Measurements from ENCODE around the gene CLDN2. TPM values are rescaled to one million over a fixed set of nuclear protein-coding genes. Genes with fewer than 3 reads are reported as not detected.
"Not testable (repeated sequence)": the region's sequence is repeated elsewhere in the genome, so short reads cannot be mapped to it uniquely, and the experiment has no call there.

CLDN2 gene
- total RNA-seq: 1 to 10 TPM in 7 of 9 donors, under 1 TPM in 2; 0.06 to 10.0 (median 1.4) TPM
- 1 to 10 TPM; 1.8 to 6.2 (median 1.9) TPM for polyA plus RNA-seq
- long read RNA-seq, donor 1: 0 reads
- long read RNA-seq, donor 2: 0 reads
- long read RNA-seq, donor 3: 0 reads
- long read RNA-seq, donor 4, partial matches to known transcripts: 2 of 5 reads
- long read RNA-seq, donor 4, other reads (novel, unspliced or antisense): 0 of 5 reads
- long read RNA-seq, donor 5, transcript CLDN2-203 (2 exons, 3,150 nt): major isoform, 5 of 13 reads
- long read RNA-seq, donor 5, partial matches to known transcripts: 8 of 13 reads
- long read RNA-seq, donor 5, other reads (novel, unspliced or antisense): 0 of 13 reads
- long read RNA-seq, donor 6, partial matches to known transcripts: 0 of 1 reads
- long read RNA-seq, donor 6, other reads (novel, unspliced or antisense): 1 of 1 reads
- long read RNA-seq, donor 7: 0 reads
- long read RNA-seq, donor 8: 0 reads
- long read RNA-seq, donor 9: 0 reads
- long read RNA-seq, donor 10: 0 reads

- Histone ChIP-seq H3K9me3 (replicated peaks in 1 of 3) (no peaks in the 10 kb centered on the region), H3K4me3 (no peak within 1 kb of the TSS), H3K27ac (no peak within 1 kb of the TSS), H3K4me1 (replicated peaks in 1 of 2) (no peaks in the 10 kb centered on the region), H3K36me3 (replicated peaks in 1 of 2) (no peaks in the 10 kb centered on the region), H3K27me3 (peaks cover 3% of the 10 kb centered on the region)
- intact Hi-C loops (cut with DNase I): no loop called here
- WGBS, 4 donors: 53 to 68% (median 61%) methylated on average over 2 of the region's 2 CpGs
- TF ChIP-seq CTCF (IDR thresholded peaks at IDR 0.05) (no peak), POLR2A (IDR thresholded peaks at IDR 0.05) (no peak)
- DNase-seq: no peak
These were observed at the start of gene CLDN2 for GRCh38 chrX:106919932-106920452. Gene CLDN2 (plus strand): TSS chrX:106920402. CDS start chrX:106928229, 7,827 bp downstream.

GRCh38 chrX:106872796-106873195 lies 47.4 kb upstream of the CLDN2 start:
- H3K9me3 ChIP-seq (replicated peaks in 1 of 3); H3K4me1 ChIP-seq (replicated peaks in 1 of 2); H3K27ac ChIP-seq; H3K36me3 ChIP-seq (replicated peaks in 1 of 2); intact Hi-C loops (cut with DNase I); H3K4me3 ChIP-seq; H3K27me3 ChIP-seq; DNase-seq: not testable (repeated sequence)
- WGBS, 4 donors: 83 to 100% (median 92%) methylated on average over 2 of the region's 2 CpGs

GRCh38 chrX:106874075-106874474 lies 46.1 kb upstream of the CLDN2 start:
- Histone ChIP-seq H3K27me3 (peaks cover 3% of the 10 kb centered on the region), H3K4me3 (no peak overlapping the region), H3K9me3 (replicated peaks in 1 of 3) (no peaks in the 10 kb centered on the region), H3K27ac (no peak overlapping the region), H3K36me3 (replicated peaks in 1 of 2) (no peaks in the 10 kb centered on the region), H3K4me1 (replicated peaks in 1 of 2) (no peaks in the 10 kb centered on the region)
- TF ChIP-seq CTCF (IDR thresholded peaks at IDR 0.05) (peak; percentile 35 to 67 (median 48)), POLR2A (IDR thresholded peaks at IDR 0.05) (no peak)
- no peak for DNase-seq
- intact Hi-C loops (cut with DNase I): no loop called here
- 52 to 77% (median 63%) methylated on average over 2 of the region's 2 CpGs for WGBS, 4 donors

GRCh38 chrX:106875151-106875550 lies 45.1 kb upstream of the CLDN2 start:
- H3K27me3 ChIP-seq: peaks cover 3% of the 10 kb centered on the region
- no peaks in the 10 kb centered on the region for H3K9me3 ChIP-seq (replicated peaks in 1 of 3)
- no peaks in the 10 kb centered on the region for H3K4me1 ChIP-seq (replicated peaks in 1 of 2)
- no peaks in the 10 kb centered on the region for H3K36me3 ChIP-seq (replicated peaks in 1 of 2)
- H3K27ac ChIP-seq: no peak overlapping the region
- intact Hi-C loops (cut with DNase I): no loop called here
- no peak overlapping the region for H3K4me3 ChIP-seq
- DNase-seq: no peak
- TF ChIP-seq CTCF (IDR thresholded peaks at IDR 0.05): no peak
- no peak for TF ChIP-seq POLR2A (IDR thresholded peaks at IDR 0.05)
- WGBS, 4 donors: 82 to 94% (median 89%) methylated on average over 1 of the region's 1 CpG

Measured in adrenal gland (tissue), 19 donors.